Panc1 (cell line): ENCODE results near the gene IL17RB. TPM values are rescaled to one million over a fixed set of nuclear protein-coding genes. Genes with fewer than 3 reads are reported as not detected.

ENCODE experiments used
- ATAC-seq: fragments of 200-7000 bp; cut with Tn5 transposase; 2 replicates; pipeline ENCODE4 v1.9.1; 2020; ENCODE audit warnings: mild to moderate bottlenecking, moderate library complexity
- BruUV-seq: library from RNA; stranded (reverse); fragments of 400-500 nt; replicated peaks from 2 replicates; lab custom pipeline; 2021; lab: Mats Ljungman, UMichigan
- CTCF ChIA-PET: fragments of 300-600 bp; sonication (Branson Sonifier 250); formaldehyde crosslinking; loops from one replicate; lab custom pipeline; 2022; ENCODE audit warnings: antibody characterized with exemption; lab: Charles Lee
- POLR2A ChIA-PET: fragments of 300-600 bp; sonication (Branson Sonifier 250); formaldehyde crosslinking; loops from one replicate; lab custom pipeline; 2022; ENCODE audit warnings: antibody characterized with exemption; lab: Charles Lee
- DNase-seq: peaks from one replicate; pipeline ENCODE4 v3.0.0-alpha.2; 2010; ENCODE audit warnings: low read depth, low spot score
- H3K27ac ChIP-seq: 2 replicates; pipeline ENCODE4 v1.5.1; 2011; ENCODE audit warnings: mild to moderate bottlenecking, low read length, inconsistent platforms
- H3K27me3 ChIP-seq: fragments of 200-500 bp; sonication (Bioruptor generic); 2 replicates; pipeline ENCODE4 v1.6.0; 2014; ENCODE audit warnings: low read length, inconsistent platforms; ENCODE audit not compliant: control insufficient read depth, insufficient read depth
- H3K36me3 ChIP-seq: fragments of 200-500 bp; sonication (Bioruptor generic); 2 replicates; pipeline ENCODE4 v1.5.1; 2014; ENCODE audit warnings: inconsistent platforms, mild to moderate bottlenecking, low read length, moderate library complexity; ENCODE audit not compliant: control insufficient read depth, insufficient read depth
- H3K4me1 ChIP-seq: 2 replicates; pipeline ENCODE4 v1.5.1; 2011; ENCODE audit warnings: inconsistent platforms, mild to moderate bottlenecking, low read length, moderate library complexity; ENCODE audit not compliant: control insufficient read depth, insufficient read depth
- H3K4me3 ChIP-seq, 2 experiments: 2 replicates each; pipeline ENCODE4 v1.5.1; 2011 to 2012; ENCODE audit warnings: low read depth in 2 of 2, low read length in 2 of 2, mild to moderate bottlenecking in 2 of 2, inconsistent platforms in 1 of 2, moderate library complexity in 1 of 2
- H3K9me3 ChIP-seq: fragments of 200-500 bp; sonication (Bioruptor generic); 2 replicates; pipeline ENCODE4 v1.5.1; 2014; ENCODE audit warnings: low read depth, mild to moderate bottlenecking, inconsistent platforms, low read length, moderate library complexity; ENCODE audit not compliant: control insufficient read depth, insufficient read depth
- POLR2AphosphoS5 ChIP-seq: IDR thresholded peaks from 2 replicates; pipeline ENCODE4 v1.6.1; 2012; ENCODE audit warnings: mild to moderate bottlenecking, low read depth, low read length, moderate library complexity
- REST ChIP-seq, 2 experiments: IDR thresholded peaks; 2 replicates each; pipeline ENCODE4 v1.6.1; 2011 to 2012; ENCODE audit warnings: low read depth in 2 of 2, control low read depth in 1 of 2, low read length in 1 of 2, mild to moderate bottlenecking in 1 of 2, moderate library complexity in 1 of 2; ENCODE audit not compliant: insufficient read depth in 1 of 2
- SIN3A ChIP-seq: IDR thresholded peaks from 2 replicates; pipeline ENCODE4 v1.6.1; 2012; ENCODE audit warnings: low read depth, mild to moderate bottlenecking, low read length, moderate library complexity, borderline replicate concordance; ENCODE audit not compliant: insufficient read depth
- TCF7L2 ChIP-seq: IDR thresholded peaks from 2 replicates; pipeline ENCODE4 v1.6.1; 2011; ENCODE audit warnings: mild to moderate bottlenecking, low read depth, low read length, inconsistent platforms
- in situ Hi-C: cut with HindIII; loops from 2 replicates; pipeline ENCODE4 v1.10.0; 2016; ENCODE audit warnings: low sequenced_read_pairs, low pct_unique_long_range_greater_than_20kb
- intact Hi-C: fragments of 100-400 bp; cut with micrococcal nuclease; formaldehyde crosslinking; loops from one replicate; pipeline ENCODE4 v1.10.0; 2022; ENCODE audit not compliant: unreplicated experiment
- total RNA-seq: library from RNA; stranded (reverse); gene quantifications from one replicate; pipeline ENCODE4 v1.2.1, GENCODE V29; 2021; ENCODE audit not compliant: unreplicated experiment
- TF ChIP-seq, protein P1 (sequence below): fragments of 450-650 bp; IDR thresholded peaks from 2 replicates; pipeline ENCODE4 v1.5.1; 2017; ENCODE audit warnings: mild to moderate bottlenecking

IL17RB gene
- total RNA-seq, 1 experiment from 2014 or later, result 15.9 TPM

GRCh38 chr3:53806182-53807116, 39.9 kb upstream of the IL17RB start:
- DNase-seq (no peak), ATAC-seq (no peak)
- Histone ChIP-seq H3K27ac (no peak overlapping the region), H3K27me3 (no peaks in the 10 kb centered on the region), H3K4me1 (peaks cover 11% of the 10 kb centered on the region), H3K4me3 (no peak overlapping the region), H3K9me3 (no peaks in the 10 kb centered on the region), H3K36me3 (no peaks in the 10 kb centered on the region)
- CTCF ChIA-PET, result no interaction called here
- intact Hi-C loops, result no loop called here
- in situ Hi-C loops, result no loop called here
- POLR2A ChIA-PET, result no interaction called here
- no TSS peak for BruUV-seq
- TF ChIP-seq REST (IDR thresholded peaks at IDR 0.05; ENCODE audit: insufficient read depth in 1 of 2, low read depth in 2 of 2, low read length in 1 of 2), result no peak
- TF ChIP-seq, protein P1, sequence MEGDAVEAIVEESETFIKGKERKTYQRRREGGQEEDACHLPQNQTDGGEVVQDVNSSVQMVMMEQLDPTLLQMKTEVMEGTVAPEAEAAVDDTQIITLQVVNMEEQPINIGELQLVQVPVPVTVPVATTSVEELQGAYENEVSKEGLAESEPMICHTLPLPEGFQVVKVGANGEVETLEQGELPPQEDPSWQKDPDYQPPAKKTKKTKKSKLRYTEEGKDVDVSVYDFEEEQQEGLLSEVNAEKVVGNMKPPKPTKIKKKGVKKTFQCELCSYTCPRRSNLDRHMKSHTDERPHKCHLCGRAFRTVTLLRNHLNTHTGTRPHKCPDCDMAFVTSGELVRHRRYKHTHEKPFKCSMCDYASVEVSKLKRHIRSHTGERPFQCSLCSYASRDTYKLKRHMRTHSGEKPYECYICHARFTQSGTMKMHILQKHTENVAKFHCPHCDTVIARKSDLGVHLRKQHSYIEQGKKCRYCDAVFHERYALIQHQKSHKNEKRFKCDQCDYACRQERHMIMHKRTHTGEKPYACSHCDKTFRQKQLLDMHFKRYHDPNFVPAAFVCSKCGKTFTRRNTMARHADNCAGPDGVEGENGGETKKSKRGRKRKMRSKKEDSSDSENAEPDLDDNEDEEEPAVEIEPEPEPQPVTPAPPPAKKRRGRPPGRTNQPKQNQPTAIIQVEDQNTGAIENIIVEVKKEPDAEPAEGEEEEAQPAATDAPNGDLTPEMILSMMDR, result no peak
- TF ChIP-seq SIN3A, result no peak
- TF ChIP-seq POLR2AphosphoS5, result no peak
- TF ChIP-seq TCF7L2, result no peak

- ChIA-PET CTCF (no interaction called here), POLR2A (no interaction called here)
- no peak for TF ChIP-seq SIN3A
- TF ChIP-seq, protein P1, result no peak
- no peak for TF ChIP-seq REST (IDR thresholded peaks at IDR 0.05; ENCODE audit: insufficient read depth in 1 of 2, low read depth in 2 of 2, low read length in 1 of 2)
- no peak for TF ChIP-seq TCF7L2
- intact Hi-C loops, result no loop called here
- ATAC-seq, result no peak
- Histone ChIP-seq H3K9me3 (no peaks in the 10 kb centered on the region), H3K27me3 (no peaks in the 10 kb centered on the region), H3K4me1 (peaks cover 11% of the 10 kb centered on the region), H3K4me3 (no peak overlapping the region), H3K36me3 (no peaks in the 10 kb centered on the region), H3K27ac (no peak overlapping the region)
- in situ Hi-C loops, result no loop called here
- no TSS peak for BruUV-seq
- no peak for DNase-seq
Observed at GRCh38 chr3:53807117-53807810, 39.1 kb upstream of the IL17RB start.
